HG02798 (cell line): ENCODE measurements around the gene HIPK2.

Source experiments
- ATAC-seq: cut with Tn5 transposase; IDR thresholded peaks from one replicate; pipeline ENCODE4 v1.9.1; 2021; ENCODE audit warnings: mild to moderate bottlenecking; ENCODE audit not compliant: unreplicated experiment, poor library complexity

The HIPK2 gene

GRCh38 chr7:139526578-139527544 is 250.9 kb downstream of the HIPK2 start:
- ATAC-seq = no peak

DNA sequence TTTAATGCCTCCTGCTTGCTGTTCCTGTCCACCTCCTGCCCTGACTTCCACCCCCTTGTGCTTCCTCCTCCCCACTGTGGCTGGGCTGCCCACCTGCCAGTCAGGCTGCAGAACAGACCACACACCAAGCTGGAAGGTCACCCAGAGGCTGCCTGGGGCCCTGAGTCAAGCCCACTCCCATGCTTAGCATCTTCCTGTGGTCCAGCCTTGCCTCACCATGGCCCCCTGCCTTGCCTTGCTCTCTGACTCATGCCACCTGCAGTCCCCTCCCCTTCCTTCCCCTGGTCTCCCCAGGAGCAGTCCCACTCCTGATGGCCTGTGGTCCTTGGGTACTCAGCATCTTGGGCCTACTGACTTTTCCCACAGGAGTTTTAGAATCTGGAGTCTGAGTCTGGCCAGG is 252.0 kb downstream of the HIPK2 start:
- ATAC-seq = no peak

GRCh38 chr7:139525239-139525638 is 252.6 kb downstream of the HIPK2 start:
- ATAC-seq = no peak

GRCh38 chr7:139523968-139524815 is 253.6 kb downstream of the HIPK2 start:
- no peak for ATAC-seq

DNA sequence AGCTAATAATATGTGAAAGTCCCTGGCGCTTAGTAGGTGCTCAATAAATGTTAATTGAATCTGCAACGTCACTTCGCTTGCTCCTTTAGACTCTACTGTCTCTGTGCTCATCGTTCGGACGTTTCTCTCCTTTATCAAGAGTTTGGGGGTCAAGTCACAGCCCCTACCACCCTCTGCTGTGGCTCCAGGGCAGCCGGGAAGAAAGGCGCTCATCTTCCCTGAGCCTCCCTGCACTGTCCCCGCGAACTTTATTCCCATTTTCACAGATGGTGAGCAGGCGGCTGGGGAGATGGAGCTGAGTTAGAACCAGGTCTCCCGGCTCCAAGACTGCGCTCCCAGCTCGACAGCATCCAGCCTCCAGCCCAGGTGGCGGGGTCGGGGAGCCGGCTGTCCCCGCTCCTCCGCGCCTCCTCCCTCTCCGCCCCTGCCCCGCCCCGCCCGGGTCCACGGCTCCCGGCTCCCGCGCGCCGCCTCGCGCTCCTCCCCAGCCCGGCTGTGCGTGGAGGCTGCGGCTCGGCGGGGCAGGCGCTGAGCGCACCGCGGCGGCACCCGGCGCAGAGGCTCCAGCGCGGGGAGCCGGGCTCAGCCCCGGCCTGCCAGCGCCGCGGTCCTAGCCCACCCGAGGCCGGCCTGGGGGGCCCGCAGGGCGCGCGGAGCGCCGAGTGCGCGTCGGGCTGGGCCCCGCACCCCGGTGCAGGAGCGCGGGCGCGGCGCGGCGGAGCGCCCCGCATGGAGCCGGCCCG is 254.4 kb downstream of the HIPK2 start, which contains the start of gene CLEC2L:
CLEC2L (plus strand) TSS at position 487 of the 743 bp plus-strand sequence; CDS start at position 730, 243 bp downstream.
- ATAC-seq = no peak

DNA sequence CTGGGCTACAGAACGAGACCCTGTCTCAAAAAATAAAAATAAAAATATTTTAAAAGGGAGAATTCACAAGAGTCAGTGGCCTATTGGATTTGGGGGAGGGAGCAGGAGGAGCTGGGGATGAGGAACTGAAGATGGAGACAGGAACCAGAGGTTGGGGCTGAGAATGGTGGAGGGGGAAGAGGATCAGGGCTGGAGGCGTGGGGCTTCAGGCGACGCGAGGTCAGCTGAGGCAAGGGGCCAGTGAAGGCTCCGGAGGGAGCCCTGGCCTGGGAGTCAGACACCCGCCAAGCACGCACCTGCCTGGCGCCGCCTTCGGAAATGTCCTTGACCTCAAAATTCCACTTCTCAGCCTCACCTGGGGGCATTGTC is 255.0 kb downstream of the HIPK2 start:
- ATAC-seq = no peak

GRCh38 chr7:139521439-139521838 is 256.4 kb downstream of the HIPK2 start:
- no peak for ATAC-seq

- no peak for ATAC-seq
These were observed 262.5 kb downstream of the HIPK2 start for GRCh38 chr7:139515266-139515665.
